Retina (tissue), 1 donor: Measurements from ENCODE around the gene EP400.
"Not testable (repeated sequence)": the region's sequence is repeated elsewhere in the genome, so short reads cannot be mapped to it uniquely, and the experiment has no call there.

Experiments used
- DNase-seq: peaks from one replicate; pipeline ENCODE4 v3.0.0-alpha.2; 2016

EP400 gene

GRCh38 chr12:131954460-131954859 is 4.7 kb downstream of the EP400 start:
- DNase-seq: not testable (repeated sequence)

- DNase-seq: no peak
These were observed 9.4 kb downstream of the EP400 start for GRCh38 chr12:131959116-131959515.

GRCh38 chr12:131959641-131960589 is 10.2 kb downstream of the EP400 start:
- DNase-seq: no peak

- DNase-seq: not testable (repeated sequence)
These were observed 11.0 kb downstream of the EP400 start for GRCh38 chr12:131960590-131961325.

GRCh38 chr12:131961328-131961727 is 11.6 kb downstream of the EP400 start:
- DNase-seq: not testable (repeated sequence)

- no peak for DNase-seq
These were observed 12.3 kb downstream of the EP400 start for GRCh38 chr12:131962069-131962468.

- no peak for DNase-seq
These were observed 13.6 kb downstream of the EP400 start for GRCh38 chr12:131963381-131963780.

GRCh38 chr12:131965073-131965472 is 15.3 kb downstream of the EP400 start:
- no peak for DNase-seq

- no peak for DNase-seq
These were observed 21.5 kb downstream of the EP400 start for GRCh38 chr12:131971226-131971625.

GRCh38 chr12:131975228-131975627 is 25.5 kb downstream of the EP400 start:
- DNase-seq: no peak

GRCh38 chr12:131979606-131980005 is 29.9 kb downstream of the EP400 start:
- DNase-seq: no peak

GRCh38 chr12:131980263-131980662 is 30.5 kb downstream of the EP400 start:
- DNase-seq: no peak

- DNase-seq: no peak
These were observed 31.6 kb downstream of the EP400 start for GRCh38 chr12:131981388-131981787.

- DNase-seq: no peak
These were observed 32.3 kb downstream of the EP400 start for GRCh38 chr12:131982041-131982440.

GRCh38 chr12:131983026-131983425 is 33.3 kb downstream of the EP400 start:
- DNase-seq: no peak

- DNase-seq: no peak
These were observed 33.8 kb downstream of the EP400 start for GRCh38 chr12:131983554-131983953.

- DNase-seq: no peak
These were observed 34.6 kb downstream of the EP400 start for GRCh38 chr12:131984334-131984733.

- DNase-seq: not testable (repeated sequence)
These were observed 35.8 kb downstream of the EP400 start for GRCh38 chr12:131985510-131985875.

- no peak for DNase-seq
These were observed 36.6 kb downstream of the EP400 start for GRCh38 chr12:131986361-131986760.

- peak; percentile 48 for DNase-seq
These were observed 37.2 kb downstream of the EP400 start for GRCh38 chr12:131986910-131987309.

- no peak for DNase-seq
These were observed 37.8 kb downstream of the EP400 start for GRCh38 chr12:131987552-131987951.

- no peak for DNase-seq
These were observed 38.5 kb downstream of the EP400 start for GRCh38 chr12:131988054-131988796.

- DNase-seq: peak; percentile 26
These were observed 39.3 kb downstream of the EP400 start for GRCh38 chr12:131989021-131989420.
